C4-2B (cell line): Measurements from ENCODE around the gene GNGT2.

Source experiments
- H3K27ac ChIP-seq: fragments of 450-650 bp; 2 replicates; pipeline ENCODE4 v1.5.1; 2017
- CTCF ChIP-seq: fragments of 450-650 bp; conservative IDR thresholded peaks from 2 replicates; pipeline ENCODE4 v1.5.1; 2017; ENCODE audit warnings: mild to moderate bottlenecking
- ZFX ChIP-seq: fragments of 450-650 bp; IDR thresholded peaks from 2 replicates; pipeline ENCODE4 v1.6.1; 2017

The GNGT2 gene

DNA sequence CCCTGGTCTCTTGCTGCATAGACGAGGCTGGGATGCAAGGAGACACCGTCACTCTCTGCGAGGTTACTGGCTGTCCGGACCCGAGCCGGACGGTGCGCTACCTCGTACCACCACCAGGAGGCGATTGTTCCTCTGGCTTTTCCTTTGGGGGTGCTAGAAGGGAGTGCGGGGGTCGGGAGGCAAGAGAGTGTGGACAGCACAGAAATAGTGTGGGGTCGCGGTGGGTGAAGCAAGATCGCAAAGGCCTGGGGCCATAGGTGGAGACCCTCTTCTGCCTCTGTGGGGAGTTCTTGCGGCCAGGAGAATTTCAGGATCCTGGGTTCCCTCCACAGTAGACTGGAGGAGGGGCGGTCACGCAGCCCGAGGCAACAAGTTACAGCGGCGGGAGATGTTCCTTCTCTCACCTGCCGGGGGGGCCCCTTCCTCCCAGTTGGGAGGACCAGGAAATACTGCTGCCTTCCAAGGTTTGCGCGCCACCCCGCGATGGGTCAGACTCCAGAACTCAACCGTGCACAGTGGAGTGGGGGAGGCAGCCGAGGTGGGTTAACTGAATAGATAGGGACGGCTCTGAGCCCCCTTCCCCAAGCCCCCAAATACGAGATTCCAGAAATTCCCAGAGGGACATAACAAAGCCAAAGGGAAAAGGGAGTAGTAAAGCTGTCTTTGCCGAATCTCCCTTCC, 13.3 kb upstream of the GNGT2 start:
- TF ChIP-seq CTCF (peak; percentile 89), ZFX (no peak)
- H3K27ac ChIP-seq = no peak overlapping the region

DNA sequence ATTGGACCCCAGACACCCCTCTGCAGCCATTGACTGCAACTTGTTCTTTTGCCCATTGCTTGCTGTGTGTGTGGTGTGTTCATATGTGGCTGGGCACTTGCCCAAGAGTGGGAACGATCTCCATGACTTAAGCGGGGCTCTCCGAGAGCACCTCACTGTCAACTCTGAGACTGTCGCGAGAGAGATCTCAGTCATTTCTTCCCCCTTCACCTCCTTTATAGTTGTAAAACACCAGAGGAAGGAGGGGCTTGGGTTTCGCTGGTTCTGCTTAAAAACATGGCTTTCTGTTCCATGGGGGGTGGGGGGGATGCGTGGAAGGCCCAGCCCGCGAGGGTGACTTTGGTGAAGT, 12.8 kb upstream of the GNGT2 start:
- H3K27ac ChIP-seq = no peak overlapping the region
- TF ChIP-seq ZFX (no peak), CTCF (no peak)

DNA sequence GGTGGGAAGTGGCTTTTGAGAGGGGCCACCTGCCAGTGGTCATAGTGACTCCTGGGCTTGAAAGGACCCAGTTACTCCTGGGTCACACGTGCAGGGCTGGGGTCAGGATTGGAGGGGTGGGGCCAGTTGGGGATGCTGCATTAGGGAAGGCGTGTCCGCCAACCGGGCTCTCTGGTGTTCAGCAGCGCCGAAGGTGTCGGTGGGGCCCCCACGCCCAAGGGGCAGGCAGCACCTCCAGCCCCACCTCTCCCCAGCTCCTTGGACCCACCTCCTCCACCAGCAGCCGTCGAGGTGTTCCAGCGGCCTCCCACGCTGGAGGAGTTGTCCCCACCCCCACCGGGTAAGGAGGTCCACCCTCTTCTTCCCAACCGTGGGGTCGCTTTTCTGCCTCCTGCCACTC, 9.6 kb upstream of the GNGT2 start:
- no peak overlapping the region for H3K27ac ChIP-seq
- TF ChIP-seq CTCF (no peak; the same call in 1 of the 2 replicates), ZFX (no peak)

DNA sequence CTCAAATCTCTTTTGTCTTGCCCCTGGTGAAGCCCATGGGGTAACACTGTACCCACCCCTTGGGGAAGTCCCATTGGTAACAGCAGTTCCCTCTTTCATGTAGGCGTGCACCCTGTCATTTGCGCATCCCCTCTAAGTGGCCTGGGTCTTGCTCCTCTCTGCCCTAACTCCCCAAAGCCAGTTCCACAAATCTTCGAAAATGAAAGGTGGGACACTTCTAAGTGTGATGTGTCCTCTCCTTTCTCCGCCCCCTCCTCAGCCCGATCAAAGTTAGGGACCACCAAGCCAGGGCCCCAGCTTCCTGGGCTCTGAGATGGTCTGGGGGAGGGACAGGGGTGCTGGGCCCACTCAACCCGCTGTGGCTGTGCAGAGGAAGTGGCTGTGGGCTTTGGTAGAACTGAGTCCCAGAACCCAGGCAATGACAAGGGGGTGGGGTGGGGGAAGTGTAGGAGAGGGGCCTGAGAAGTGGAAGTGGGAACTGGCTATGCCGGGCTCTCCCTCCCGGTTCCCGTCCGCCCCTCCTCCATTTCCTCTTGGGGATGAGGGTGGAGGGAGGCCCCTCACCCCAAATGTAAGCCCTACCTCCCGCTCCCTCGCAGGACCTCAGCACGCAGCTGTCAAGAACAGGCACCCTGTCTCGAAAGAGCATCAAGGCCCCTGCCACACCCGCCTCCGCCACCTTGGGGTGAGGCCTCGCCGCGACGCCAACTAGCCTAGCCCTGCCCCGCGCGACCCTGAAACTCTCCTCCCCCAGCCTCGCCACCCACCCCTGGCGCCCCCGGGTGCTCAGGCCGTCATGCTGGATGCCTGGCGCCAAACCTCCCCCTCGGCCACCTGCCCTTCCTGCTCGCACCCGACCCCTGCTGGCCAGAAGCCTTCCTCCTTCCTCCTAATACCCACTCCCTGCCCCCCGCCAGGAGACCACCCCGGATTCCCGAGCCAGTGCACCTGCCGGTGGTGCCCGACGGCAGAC, 8.9 kb upstream of the GNGT2 start:
- no peak overlapping the region for H3K27ac ChIP-seq
- TF ChIP-seq ZFX (no peak), CTCF (no peak)

DNA sequence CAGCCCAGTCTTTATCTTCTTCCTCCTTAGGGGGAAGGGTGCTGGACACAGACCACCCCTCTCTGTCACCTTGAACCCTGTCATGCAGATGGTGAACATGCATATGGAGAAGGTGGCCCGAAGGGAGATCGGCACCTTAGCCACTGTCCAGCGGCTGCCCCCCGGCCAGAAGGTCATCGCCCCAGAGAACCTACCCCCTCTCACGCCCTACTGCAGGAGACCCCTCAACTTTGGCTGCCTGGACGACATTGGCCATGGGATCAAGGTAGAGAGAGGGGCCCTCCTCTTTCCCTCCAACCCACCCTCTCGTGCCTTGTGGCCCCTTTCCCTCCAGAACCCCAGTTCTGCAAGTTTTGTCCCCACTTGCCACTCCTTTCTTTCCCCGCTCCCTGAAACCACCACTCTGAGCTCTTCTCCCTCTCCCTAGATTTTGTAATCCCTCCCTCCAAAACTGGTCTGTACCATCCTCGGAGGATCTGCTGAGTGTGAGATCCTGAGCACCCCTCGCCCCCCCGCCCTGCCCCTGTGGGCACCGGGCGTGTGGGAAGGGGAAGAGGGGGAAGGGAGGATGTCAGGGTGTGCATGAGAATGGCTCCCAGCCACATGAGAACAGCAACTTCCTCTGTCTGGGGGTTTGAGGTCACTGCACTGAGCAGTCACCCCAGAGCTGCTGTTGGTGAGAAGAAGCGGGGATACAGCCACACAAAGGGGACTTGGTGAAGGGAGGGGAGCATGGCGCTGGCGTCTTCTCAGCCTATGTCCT, 7.5 kb upstream of the GNGT2 start:
- H3K27ac ChIP-seq = no peak overlapping the region
- TF ChIP-seq ZFX = no peak
- TF ChIP-seq CTCF = no peak

DNA sequence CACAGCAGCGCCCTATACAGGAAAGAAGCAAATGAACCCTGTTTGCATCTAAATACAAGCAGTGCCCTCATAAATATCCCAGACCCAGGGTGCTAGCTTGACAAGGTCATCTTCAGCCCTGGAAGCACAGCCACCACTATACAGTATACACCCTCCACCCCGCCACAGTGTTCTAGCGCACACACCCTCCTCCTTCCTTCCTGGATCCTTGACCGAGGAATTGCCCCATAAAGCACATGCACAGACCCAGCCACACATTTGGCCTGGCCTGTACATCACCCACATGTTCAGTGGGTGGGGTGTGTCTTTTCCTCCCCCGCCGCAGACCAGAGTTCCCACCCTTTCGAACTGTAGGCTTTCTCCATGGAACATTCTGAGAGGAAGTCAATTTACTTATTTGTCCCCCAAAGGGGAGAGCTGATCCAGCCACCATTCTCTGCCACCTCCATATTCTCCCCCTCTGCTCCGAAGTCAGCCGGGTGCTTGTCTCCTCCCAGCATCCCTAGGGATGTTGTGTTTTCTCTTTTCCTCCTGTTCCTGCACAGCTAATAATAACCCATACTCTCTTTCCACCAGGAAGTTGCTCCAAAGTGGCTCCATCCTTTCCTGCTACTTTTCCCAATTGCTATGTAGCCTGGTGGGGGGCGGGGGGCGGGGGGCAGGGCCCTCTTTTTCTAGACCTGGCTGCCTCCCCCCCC, 6.7 kb upstream of the GNGT2 start:
- no peak overlapping the region for H3K27ac ChIP-seq
- TF ChIP-seq ZFX (no peak), CTCF (no peak)
